Mesothelial cell of epicardium (in vitro differentiated cells): Measurements from ENCODE around the gene MAU2. TPM values are rescaled to one million over a fixed set of nuclear protein-coding genes. Genes with fewer than 3 reads are reported as not detected.

Source experiments
- DNase-seq, 2 experiments: peaks; one replicate each; pipeline ENCODE4 v3.0.0; 2021; ENCODE audit warnings: low spot score in 2 of 2; ENCODE audit not compliant: unreplicated experiment in 2 of 2
- H3K27ac Mint-ChIP-seq: 2 replicates; pipeline ENCODE4 v1.8.0; 2021; ENCODE audit warnings: mixed read lengths
- H3K27me3 Mint-ChIP-seq: 2 replicates; pipeline ENCODE4 v1.8.0; 2021; ENCODE audit warnings: low read depth, mixed read lengths
- H3K36me3 Mint-ChIP-seq: 2 replicates; pipeline ENCODE4 v1.8.0; 2021; ENCODE audit warnings: mixed read lengths
- H3K4me1 Mint-ChIP-seq: 2 replicates; pipeline ENCODE4 v1.8.0; 2021; ENCODE audit warnings: mixed read lengths
- H3K4me3 Mint-ChIP-seq: 2 replicates; pipeline ENCODE4 v1.8.0; 2021; ENCODE audit warnings: mild to moderate bottlenecking, moderate library complexity, mixed read lengths
- H3K9me3 Mint-ChIP-seq: 2 replicates; pipeline ENCODE4 v1.8.0; 2021; ENCODE audit warnings: mixed read lengths
- CTCF ChIP-seq: fragments of 200-600 bp; sonication (generic); IDR thresholded peaks from one replicate; pipeline ENCODE4 v1.5.0; 2021; ENCODE audit warnings: antibody characterized with exemption; ENCODE audit not compliant: unreplicated experiment
- total RNA-seq: library from RNA; stranded (reverse); gene quantifications from 3 replicates; pipeline ENCODE4 v1.2.1, GENCODE V29; 2021

Gene MAU2
- total RNA-seq, 1 donor from 2014 or later: 107 TPM

DNA sequence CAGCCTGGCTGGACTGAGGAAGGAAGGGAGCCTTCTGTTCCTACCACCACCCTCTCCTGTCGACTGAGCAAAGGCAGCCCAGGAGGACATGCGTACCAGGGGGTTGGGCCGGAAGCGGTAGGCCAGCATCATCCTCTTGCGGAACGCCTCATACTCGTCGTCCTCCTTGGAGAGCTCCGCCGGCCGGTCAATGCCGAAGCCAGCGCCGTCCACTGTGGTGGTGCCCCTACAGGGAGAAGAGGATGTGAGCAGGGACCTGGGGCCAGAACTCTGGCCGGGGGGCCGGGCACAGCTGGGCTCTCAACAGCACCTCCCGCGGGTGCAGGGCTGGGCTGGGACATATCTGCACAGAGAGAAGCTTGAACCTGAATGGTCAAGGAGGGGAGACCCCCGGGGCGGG lies 43.8 kb upstream of the MAU2 start:
- no peak for TF ChIP-seq CTCF
- Mint-ChIP-seq H3K27ac (no peak overlapping the region), H3K27me3 (peaks cover 13% of the 10 kb centered on the region), H3K36me3 (peaks cover 12% of the 10 kb centered on the region), H3K4me1 (no peaks in the 10 kb centered on the region), H3K9me3 (no peaks in the 10 kb centered on the region), H3K4me3 (no peak overlapping the region)
- no peak for DNase-seq

GRCh38 chr19:19278315-19278714 lies 42.3 kb upstream of the MAU2 start:
- DNase-seq: no peak
- Mint-ChIP-seq H3K4me3 (no peak overlapping the region), H3K27me3 (peaks cover 6% of the 10 kb centered on the region), H3K4me1 (no peaks in the 10 kb centered on the region), H3K27ac (no peak overlapping the region), H3K36me3 (peaks cover 14% of the 10 kb centered on the region), H3K9me3 (no peaks in the 10 kb centered on the region)
- no peak for TF ChIP-seq CTCF

DNA sequence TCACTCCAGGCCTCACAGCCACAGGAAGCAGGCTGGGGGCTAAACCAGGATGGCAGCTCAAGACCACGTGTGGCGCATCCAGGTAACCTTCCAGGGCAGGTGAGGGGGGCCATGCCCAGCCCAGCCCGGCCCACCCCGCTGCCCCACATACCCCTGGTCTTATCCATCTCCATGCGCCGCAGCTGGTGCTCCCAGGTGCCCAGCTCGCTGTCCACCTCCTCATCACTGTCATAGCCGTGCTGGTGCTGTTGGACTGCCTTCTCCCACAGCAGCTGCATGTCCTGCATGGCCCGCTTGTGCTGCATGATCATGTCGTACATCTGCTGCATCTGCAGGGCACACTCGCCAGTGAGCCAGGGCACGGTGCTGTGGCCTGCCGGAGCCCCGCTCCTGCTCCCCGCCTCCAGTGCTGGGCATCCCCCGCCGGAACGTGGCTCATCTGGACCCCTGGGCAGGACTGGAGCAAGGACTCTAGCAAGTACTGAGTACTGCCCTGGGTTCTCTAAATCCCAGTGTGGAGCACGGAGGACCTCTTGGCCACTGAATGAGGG lies 41.5 kb upstream of the MAU2 start:
- Mint-ChIP-seq H3K4me1 (no peaks in the 10 kb centered on the region), H3K9me3 (peaks cover 1% of the 10 kb centered on the region), H3K27ac (no peak overlapping the region), H3K36me3 (peaks cover 18% of the 10 kb centered on the region), H3K4me3 (no peak overlapping the region), H3K27me3 (peaks cover under 1% of the 10 kb centered on the region)
- no peak for DNase-seq
- TF ChIP-seq CTCF: no peak

DNA sequence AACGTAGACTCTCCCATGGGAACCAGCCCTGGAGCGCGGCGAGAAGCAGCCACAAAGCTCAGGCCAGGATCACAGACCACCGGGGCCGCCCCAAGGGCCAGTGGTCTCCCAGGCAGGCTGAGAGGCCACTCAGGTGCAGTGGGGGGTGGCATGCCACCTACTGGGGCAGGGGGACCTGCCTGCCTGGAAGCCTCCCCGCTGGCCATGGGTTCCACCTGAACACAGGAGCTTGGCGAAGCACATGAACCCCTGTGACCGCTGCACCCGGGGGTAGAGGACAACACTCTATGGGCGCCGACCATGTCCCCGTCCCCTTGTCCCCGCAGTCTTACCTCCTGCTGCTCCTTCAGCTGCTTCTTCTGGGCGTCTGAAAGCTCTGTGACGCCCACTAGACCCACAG lies 40.8 kb upstream of the MAU2 start:
- Mint-ChIP-seq H3K27ac (no peak overlapping the region), H3K27me3 (no peaks in the 10 kb centered on the region), H3K4me3 (no peak overlapping the region), H3K4me1 (no peaks in the 10 kb centered on the region), H3K36me3 (peaks cover 24% of the 10 kb centered on the region), H3K9me3 (peaks cover 7% of the 10 kb centered on the region)
- TF ChIP-seq CTCF: no peak
- DNase-seq: no peak

- Mint-ChIP-seq H3K27me3 (no peaks in the 10 kb centered on the region), H3K4me1 (no peaks in the 10 kb centered on the region), H3K4me3 (no peak overlapping the region), H3K27ac (no peak overlapping the region), H3K36me3 (peaks cover 26% of the 10 kb centered on the region), H3K9me3 (peaks cover 7% of the 10 kb centered on the region)
- no peak for DNase-seq
- TF ChIP-seq CTCF: no peak
These were observed 40.1 kb upstream of the MAU2 start for GRCh38 chr19:19280561-19280960.

GRCh38 chr19:19285686-19286085 lies 34.9 kb upstream of the MAU2 start:
- H3K27ac Mint-ChIP-seq: no peak overlapping the region
- no peak overlapping the region for H3K4me3 Mint-ChIP-seq
- no peaks in the 10 kb centered on the region for H3K4me1 Mint-ChIP-seq
- peaks cover 27% of the 10 kb centered on the region for H3K36me3 Mint-ChIP-seq
- DNase-seq: no peak
- H3K9me3 Mint-ChIP-seq: peaks cover 7% of the 10 kb centered on the region
- no peak for TF ChIP-seq CTCF
- no peaks in the 10 kb centered on the region for H3K27me3 Mint-ChIP-seq
